ENCODE measurements around the gene GREB1. TPM values are rescaled to one million over a fixed set of nuclear protein-coding genes. Genes with fewer than 3 reads are reported as not detected.
A peak's percentile ranks its signal among the peaks of the same experiment; 100 is the strongest.

The GREB1 gene
- total and polyA plus RNA-seq, 2 of the 13 experiments (the other 11 are each of a cell fraction or from before 2014, with no cell fraction given): 31.3 to 61.2 TPM

GRCh38 chr2:11678306-11678960, 144.6 kb downstream of the GREB1 start:
- WGBS (ENCODE audit: low lambda C conversion rate): 24% methylated on average over 11 of the region's 14 CpGs
- in situ Hi-C loops (cut with HindIII; ENCODE audit: extremely low pct_ligation_motif_present, low pct_unique_long_range_greater_than_20kb) (no loop called here), intact Hi-C loops (cut with micrococcal nuclease; ENCODE audit: unreplicated experiment) (no loop called here)
- ATAC-seq (no peak), DNase-seq (ENCODE audit: low spot score) (no peak), FAIRE-seq (no peak)
- Histone ChIP-seq H3K4me1 (ENCODE audit: insufficient read depth, low read length) (peaks cover 52% of the 10 kb centered on the region), H2AFZ (ENCODE audit: low read length) (no peak overlapping the region), H3K4me3 (replicated peaks in 1 of 3; ENCODE audit: insufficient read depth in 1 of 3, low read depth in 2 of 3, low read length in 3 of 3) (no peak overlapping the region), H3K79me2 (ENCODE audit: insufficient read depth, low read length) (no peaks in the 10 kb centered on the region), H3K27ac (ENCODE audit: extremely low read length, insufficient read depth, low read length) (no peak overlapping the region), H3K9ac (ENCODE audit: insufficient read depth, low read depth, low read length) (no peak overlapping the region), H4K20me1 (ENCODE audit: insufficient read depth, low read length) (no peaks in the 10 kb centered on the region), H3K36me3 (replicated peaks in 1 of 2; ENCODE audit: control insufficient read depth in 1 of 2, insufficient read depth in 2 of 2, low read length in 2 of 2) (no peaks in the 10 kb centered on the region), H3K9me3 (ENCODE audit: low read length) (no peaks in the 10 kb centered on the region), H3K4me2 (ENCODE audit: low read depth, low read length) (no peak overlapping the region), H3K27me3 (ENCODE audit: control insufficient read depth in 1 of 2, insufficient read depth in 2 of 2, low read length in 2 of 2) (peaks cover 3 to 47% of the 10 kb centered on the region in 2 experiments; a peak in 4 of 5 replicates)
- BruUV-seq (replicated peaks): no TSS peak
- POLR2A ChIA-PET: no interaction called here
- CTCF ChIA-PET (ENCODE audit: low intra/inter-chr PET ratio, low total read pairs): no interaction called here
- no peak for TF ChIP-seq SOX6 (IDR thresholded peaks at IDR 0.05)
- TF ChIP-seq SOX6 (CRISPR knock-in tag; IDR thresholded peaks at IDR 0.05): no peak
- TF ChIP-seq HCFC1 (IDR thresholded peaks at IDR 0.05; ENCODE audit: low read depth, low read length): no peak

GRCh38 chr2:11679016-11679415, 145.2 kb downstream of the GREB1 start:
- no peak overlapping the region for H3K27ac ChIP-seq (ENCODE audit: extremely low read length, insufficient read depth, low read length)
- no peak for ATAC-seq
- H3K36me3 ChIP-seq (replicated peaks in 1 of 2; ENCODE audit: control insufficient read depth in 1 of 2, insufficient read depth in 2 of 2, low read length in 2 of 2): no peaks in the 10 kb centered on the region
- no peak overlapping the region for H3K4me3 ChIP-seq (replicated peaks in 1 of 3; ENCODE audit: insufficient read depth in 1 of 3, low read depth in 2 of 3, low read length in 3 of 3)
- H3K79me2 ChIP-seq (ENCODE audit: insufficient read depth, low read length): no peaks in the 10 kb centered on the region
- WGBS (ENCODE audit: low lambda C conversion rate): 55% methylated on average over 7 of the region's 7 CpGs
- H3K9me3 ChIP-seq (ENCODE audit: low read length): no peaks in the 10 kb centered on the region
- intact Hi-C loops (cut with micrococcal nuclease; ENCODE audit: unreplicated experiment) (no loop called here), in situ Hi-C loops (cut with HindIII; ENCODE audit: extremely low pct_ligation_motif_present, low pct_unique_long_range_greater_than_20kb) (no loop called here)
- POLR2A ChIA-PET: no interaction called here
- no TSS peak for BruUV-seq (replicated peaks)
- H3K4me2 ChIP-seq (ENCODE audit: low read depth, low read length): no peak overlapping the region
- no peak for FAIRE-seq
- H3K4me1 ChIP-seq (ENCODE audit: insufficient read depth, low read length): peaks cover 52% of the 10 kb centered on the region
- H2AFZ ChIP-seq (ENCODE audit: low read length): no peak overlapping the region
- no peak for DNase-seq (ENCODE audit: low spot score)
- peaks cover 3 to 51% of the 10 kb centered on the region in 2 experiments; a peak in 4 of 5 replicates for H3K27me3 ChIP-seq (ENCODE audit: control insufficient read depth in 1 of 2, insufficient read depth in 2 of 2, low read length in 2 of 2)
- no peak overlapping the region for H3K9ac ChIP-seq (ENCODE audit: insufficient read depth, low read depth, low read length)
- no peaks in the 10 kb centered on the region for H4K20me1 ChIP-seq (ENCODE audit: insufficient read depth, low read length)
- TF ChIP-seq JUNB (CRISPR knock-in tag; IDR thresholded peaks at IDR 0.05; ENCODE audit: borderline replicate concordance): no peak
- TF ChIP-seq ZNF629 (CRISPR knock-in tag; conservative IDR thresholded peaks at IDR 0.05): peak; percentile 79
- CTCF ChIA-PET (ENCODE audit: low intra/inter-chr PET ratio, low total read pairs): no interaction called here

Data from HepG2 (cell line).